NB4 (cell line): ENCODE results near the gene GTF2H4.

Experiments
- DNase-seq: peaks from one replicate; pipeline ENCODE4 v3.0.0; 2010; ENCODE audit warnings: low read depth
- H3K4me3 ChIP-seq: one replicate; pipeline ENCODE4 v1.5.1; 2011; ENCODE audit warnings: mild to moderate bottlenecking, low read depth, low read length, moderate library complexity
- MYC ChIP-seq: IDR thresholded peaks from 2 replicates; pipeline ENCODE4 v1.6.1; 2011; ENCODE audit warnings: low read depth, low read length
- POLR2A ChIP-seq: IDR thresholded peaks from 2 replicates; pipeline ENCODE4 v1.6.1; 2011; ENCODE audit warnings: mild to moderate bottlenecking; ENCODE audit not compliant: insufficient read length; ENCODE audit errors: extremely low read depth
- TF ChIP-seq, protein P1 (sequence below): IDR thresholded peaks from one replicate; pipeline ENCODE4 v1.5.1; 2012; ENCODE audit warnings: low read depth, low read length
- TF ChIP-seq, protein P2 (sequence below): IDR thresholded peaks from 2 replicates; pipeline ENCODE4 v1.6.1; 2011; ENCODE audit warnings: low read depth, low read length

GTF2H4 gene

DNA sequence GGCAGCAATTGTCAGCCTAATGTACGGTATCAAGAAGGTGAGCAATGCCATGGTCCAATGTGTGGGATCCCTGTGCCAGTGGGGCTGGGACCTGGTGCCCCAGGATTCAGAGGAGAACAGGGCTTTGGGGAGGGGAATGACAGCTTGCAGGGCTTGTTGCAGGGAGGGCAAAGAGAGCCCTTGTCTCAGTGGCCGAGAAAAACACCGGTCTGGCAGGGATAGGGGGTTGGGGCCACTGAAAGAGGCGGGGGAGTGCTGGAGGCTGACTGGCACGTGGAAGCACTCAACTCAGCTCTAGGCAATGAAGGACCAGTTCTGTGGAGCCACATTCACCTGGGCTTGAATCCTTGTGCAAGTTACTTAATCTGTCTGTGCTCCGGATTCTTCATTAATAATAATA, 29.3 kb downstream of the GTF2H4 start:
- TF ChIP-seq MYC (no peak), POLR2A (no peak)
- TF ChIP-seq, protein P1, sequence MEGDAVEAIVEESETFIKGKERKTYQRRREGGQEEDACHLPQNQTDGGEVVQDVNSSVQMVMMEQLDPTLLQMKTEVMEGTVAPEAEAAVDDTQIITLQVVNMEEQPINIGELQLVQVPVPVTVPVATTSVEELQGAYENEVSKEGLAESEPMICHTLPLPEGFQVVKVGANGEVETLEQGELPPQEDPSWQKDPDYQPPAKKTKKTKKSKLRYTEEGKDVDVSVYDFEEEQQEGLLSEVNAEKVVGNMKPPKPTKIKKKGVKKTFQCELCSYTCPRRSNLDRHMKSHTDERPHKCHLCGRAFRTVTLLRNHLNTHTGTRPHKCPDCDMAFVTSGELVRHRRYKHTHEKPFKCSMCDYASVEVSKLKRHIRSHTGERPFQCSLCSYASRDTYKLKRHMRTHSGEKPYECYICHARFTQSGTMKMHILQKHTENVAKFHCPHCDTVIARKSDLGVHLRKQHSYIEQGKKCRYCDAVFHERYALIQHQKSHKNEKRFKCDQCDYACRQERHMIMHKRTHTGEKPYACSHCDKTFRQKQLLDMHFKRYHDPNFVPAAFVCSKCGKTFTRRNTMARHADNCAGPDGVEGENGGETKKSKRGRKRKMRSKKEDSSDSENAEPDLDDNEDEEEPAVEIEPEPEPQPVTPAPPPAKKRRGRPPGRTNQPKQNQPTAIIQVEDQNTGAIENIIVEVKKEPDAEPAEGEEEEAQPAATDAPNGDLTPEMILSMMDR = no peak
- TF ChIP-seq, protein P2, sequence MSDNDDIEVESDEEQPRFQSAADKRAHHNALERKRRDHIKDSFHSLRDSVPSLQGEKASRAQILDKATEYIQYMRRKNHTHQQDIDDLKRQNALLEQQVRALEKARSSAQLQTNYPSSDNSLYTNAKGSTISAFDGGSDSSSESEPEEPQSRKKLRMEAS = no peak

DNA sequence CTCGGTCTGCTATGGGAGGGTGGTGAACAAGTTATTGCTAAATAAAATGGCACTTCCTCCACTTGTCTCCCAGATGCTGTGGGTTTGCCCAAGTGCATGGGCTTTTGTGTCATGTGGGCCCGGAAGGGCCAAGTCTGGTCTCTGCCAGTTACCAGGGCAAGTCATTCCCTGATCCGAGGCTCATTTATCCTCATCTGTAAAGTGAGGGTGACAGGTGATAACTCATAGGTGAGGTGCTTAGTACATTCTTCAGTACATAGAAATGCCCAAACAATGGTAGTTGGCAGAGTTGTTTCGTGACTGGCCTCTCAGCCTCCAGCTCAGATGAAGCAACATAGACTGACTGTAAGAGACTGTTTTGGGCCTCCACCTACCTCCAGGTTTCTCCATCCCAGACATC, 30.7 kb downstream of the GTF2H4 start:
- H3K4me3 ChIP-seq = no peak overlapping the region
- no peak for DNase-seq
- TF ChIP-seq, protein P2 = no peak
- no peak for TF ChIP-seq MYC
- TF ChIP-seq, protein P1 = no peak
- TF ChIP-seq POLR2A = no peak

More for the DNA sequence above, 29.3 kb downstream of the GTF2H4 start:
- DNase-seq = no peak
- no peak overlapping the region for H3K4me3 ChIP-seq

DNA sequence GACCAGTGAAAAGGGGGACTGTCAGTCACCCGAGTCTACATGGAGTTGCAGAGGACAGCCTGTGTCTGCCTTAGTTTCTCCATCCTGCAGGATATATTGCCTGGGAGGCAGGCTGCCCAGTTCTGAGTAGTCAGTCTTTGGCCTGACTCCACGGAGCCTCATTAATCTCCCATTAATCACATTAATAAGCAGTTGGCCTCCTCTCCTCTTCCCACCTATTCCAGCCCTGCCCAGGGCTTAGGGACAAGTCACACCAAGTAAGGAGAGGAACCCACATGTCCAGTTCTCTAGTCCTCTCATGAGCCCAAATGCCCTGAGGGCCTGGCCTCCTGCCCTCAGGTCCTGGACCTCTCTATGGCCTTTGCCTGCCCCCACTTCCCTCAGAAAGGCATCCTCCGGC, 31.5 kb downstream of the GTF2H4 start:
- no peak overlapping the region for H3K4me3 ChIP-seq
- no peak for DNase-seq
- TF ChIP-seq, protein P2 = no peak
- TF ChIP-seq, protein P1 = no peak
- TF ChIP-seq POLR2A (no peak), MYC (no peak)

DNA sequence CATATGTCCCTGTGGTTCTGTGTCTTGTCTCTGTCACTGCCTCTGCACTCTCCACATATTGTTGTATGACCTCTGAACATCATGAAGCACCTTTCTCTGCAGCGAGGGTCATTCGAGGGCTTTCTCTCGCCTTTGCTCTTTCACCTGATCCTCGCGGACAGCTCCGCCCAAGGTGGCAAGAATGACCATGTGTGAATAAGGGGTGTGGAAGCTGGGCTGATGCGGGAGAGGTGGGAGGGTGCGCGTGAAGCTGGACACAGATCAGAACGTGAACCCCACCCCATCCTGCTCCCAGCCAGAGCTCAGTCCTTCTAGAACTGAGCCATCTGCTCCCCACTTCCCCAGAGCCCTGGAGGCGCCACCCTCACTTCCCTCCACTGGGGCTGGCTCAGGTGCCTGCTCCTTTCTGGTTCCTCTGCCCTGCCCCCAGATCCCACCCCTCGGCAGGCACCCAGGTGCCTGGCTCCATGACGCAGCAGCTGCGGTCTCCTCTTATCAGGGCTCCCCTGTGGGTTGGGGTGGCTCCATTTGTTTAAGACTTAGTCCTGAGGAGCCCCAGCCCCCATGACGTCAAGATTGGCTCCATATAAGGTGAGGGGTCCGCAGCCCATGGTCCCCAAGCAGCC, 32.5 kb downstream of the GTF2H4 start, which contains the start of gene MUCL3:
TSS of gene MUCL3 (plus strand) at position 613 of the 626 bp plus-strand sequence. CDS start 27 bp downstream, outside the sequence.
- DNase-seq = no peak
- TF ChIP-seq POLR2A (no peak), MYC (no peak)
- TF ChIP-seq, protein P1 = no peak
- TF ChIP-seq, protein P2 = no peak
- H3K4me3 ChIP-seq = no peak within 1 kb of the TSS

DNA sequence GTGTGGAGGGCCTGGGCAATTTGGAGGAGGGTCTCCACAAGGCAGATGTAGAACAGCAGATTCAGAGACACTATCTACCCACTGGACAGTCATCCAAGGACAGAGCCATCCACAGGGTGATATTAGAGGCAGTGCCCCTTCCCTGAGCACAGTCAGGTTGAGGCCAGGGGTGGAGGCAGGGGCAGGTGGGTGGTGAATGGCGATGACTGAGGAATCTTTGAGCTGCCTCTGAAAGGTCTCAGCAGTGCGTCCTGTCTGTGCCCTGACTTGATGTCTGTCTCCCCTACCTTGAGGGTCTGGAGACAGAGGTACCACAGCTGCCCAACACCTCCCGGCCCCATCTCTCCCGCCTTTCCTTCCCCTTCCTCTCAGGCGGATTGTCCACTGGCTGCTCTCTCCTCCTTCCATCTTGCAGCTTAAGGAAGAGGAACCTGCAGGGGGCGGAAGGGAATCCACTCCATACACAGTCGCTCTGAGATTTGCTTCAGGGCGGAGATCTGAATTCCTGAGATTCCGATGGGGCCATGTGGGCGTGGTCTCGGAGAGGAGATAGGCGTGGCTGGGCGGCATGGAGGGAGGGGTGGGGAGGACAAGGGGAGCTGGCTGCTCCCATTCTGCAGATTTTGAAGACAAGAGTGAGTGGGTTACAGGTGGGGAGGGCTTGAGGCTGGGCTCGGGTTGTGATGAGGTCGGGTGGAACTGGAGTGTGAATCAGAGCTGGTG, 34.5 kb downstream of the GTF2H4 start:
- DNase-seq = no peak
- TF ChIP-seq, protein P2 = no peak
- TF ChIP-seq POLR2A (no peak), MYC (no peak)
- TF ChIP-seq, protein P1 = no peak
- H3K4me3 ChIP-seq = no peak overlapping the region
